Stimulated activated CD4-positive, alpha-beta T cell treated with anti-CD3 and anti-CD28 coated beads, Interleukin-2, amount 100 ng/mL, for 24 hours (primary cell): Measurements from ENCODE around the gene BCAR3.

Experiments
- DNase-seq, 2 donors: peaks; one replicate each; pipeline ENCODE4 v3.0.0-alpha.2; 2020

BCAR3 gene

GRCh38 chr1:93614541-93614940 is 67.1 kb downstream of the BCAR3 start:
- no peak for DNase-seq

GRCh38 chr1:93613898-93614297 is 67.7 kb downstream of the BCAR3 start:
- DNase-seq = no peak

GRCh38 chr1:93612510-93612909 is 69.1 kb downstream of the BCAR3 start:
- no peak for DNase-seq

- DNase-seq = no peak
Observed at GRCh38 chr1:93611668-93612067, 70.0 kb downstream of the BCAR3 start.

GRCh38 chr1:93609536-93609935 is 72.1 kb downstream of the BCAR3 start:
- no peak for DNase-seq

GRCh38 chr1:93608187-93609109 is 73.2 kb downstream of the BCAR3 start:
- DNase-seq = peak; percentile 30 to 35

- peak; percentile 65 to 70 for DNase-seq
Observed at GRCh38 chr1:93607814-93608186, 73.8 kb downstream of the BCAR3 start.

GRCh38 chr1:93605812-93606512 is 75.7 kb downstream of the BCAR3 start:
- DNase-seq = no peak

GRCh38 chr1:93605026-93605568 is 76.5 kb downstream of the BCAR3 start:
- no peak for DNase-seq

- DNase-seq = no peak
Observed at GRCh38 chr1:93604411-93604810, 77.2 kb downstream of the BCAR3 start.

- no peak for DNase-seq
Observed at GRCh38 chr1:93603601-93604000, 78.0 kb downstream of the BCAR3 start.

- no peak for DNase-seq
Observed at GRCh38 chr1:93603106-93603505, 78.5 kb downstream of the BCAR3 start.

- no peak for DNase-seq
Observed at GRCh38 chr1:93602101-93602500, 79.5 kb downstream of the BCAR3 start.

GRCh38 chr1:93601686-93602085 is 80.0 kb downstream of the BCAR3 start:
- DNase-seq = no peak

GRCh38 chr1:93600663-93601062 is 81.0 kb downstream of the BCAR3 start:
- no peak for DNase-seq

- DNase-seq = no peak
Observed at GRCh38 chr1:93599479-93599878, 82.2 kb downstream of the BCAR3 start.

GRCh38 chr1:93598861-93599439 is 82.7 kb downstream of the BCAR3 start:
- no peak for DNase-seq

- no peak for DNase-seq
Observed at GRCh38 chr1:93598396-93598795, 83.2 kb downstream of the BCAR3 start.

- no peak for DNase-seq
Observed at GRCh38 chr1:93597709-93598108, 83.9 kb downstream of the BCAR3 start.

GRCh38 chr1:93596329-93597089 is 85.1 kb downstream of the BCAR3 start:
- DNase-seq = no peak

- DNase-seq = no peak
Observed at GRCh38 chr1:93595743-93596142, 85.9 kb downstream of the BCAR3 start.

GRCh38 chr1:93595266-93595665 is 86.4 kb downstream of the BCAR3 start:
- no peak for DNase-seq

- no peak for DNase-seq
Observed at GRCh38 chr1:93594603-93594880, 87.1 kb downstream of the BCAR3 start.
